HG02571 (cell line): ENCODE measurements around the gene TNFAIP2.

ENCODE experiments used
- ATAC-seq: cut with Tn5 transposase; IDR thresholded peaks from one replicate; pipeline ENCODE4 v1.9.1; 2021; ENCODE audit warnings: mild to moderate bottlenecking, moderate library complexity; ENCODE audit not compliant: unreplicated experiment

The TNFAIP2 gene

DNA sequence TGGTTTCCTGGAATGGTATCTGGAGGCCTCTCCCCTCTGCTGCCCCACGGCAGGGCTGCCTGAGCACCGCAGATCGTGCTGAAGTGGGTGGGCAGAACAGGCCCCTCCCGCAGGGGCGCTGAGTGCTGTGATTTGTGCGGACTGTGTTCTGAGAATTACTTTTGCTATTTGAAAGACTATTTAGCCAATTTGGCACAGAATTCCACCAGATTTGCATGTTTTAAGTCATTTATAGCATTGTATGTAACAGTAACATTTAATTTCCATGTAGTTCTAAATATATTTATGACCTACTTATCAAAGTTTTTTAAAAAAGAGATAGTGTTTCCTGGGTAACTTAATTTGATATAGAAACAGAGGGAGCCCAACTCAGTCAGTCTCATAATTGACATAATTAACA lies 55.3 kb downstream of the TNFAIP2 start:
- no peak for ATAC-seq

- ATAC-seq, result no peak
Measured at GRCh38 chr14:103179094-103179493, 55.8 kb downstream of the TNFAIP2 start.

DNA sequence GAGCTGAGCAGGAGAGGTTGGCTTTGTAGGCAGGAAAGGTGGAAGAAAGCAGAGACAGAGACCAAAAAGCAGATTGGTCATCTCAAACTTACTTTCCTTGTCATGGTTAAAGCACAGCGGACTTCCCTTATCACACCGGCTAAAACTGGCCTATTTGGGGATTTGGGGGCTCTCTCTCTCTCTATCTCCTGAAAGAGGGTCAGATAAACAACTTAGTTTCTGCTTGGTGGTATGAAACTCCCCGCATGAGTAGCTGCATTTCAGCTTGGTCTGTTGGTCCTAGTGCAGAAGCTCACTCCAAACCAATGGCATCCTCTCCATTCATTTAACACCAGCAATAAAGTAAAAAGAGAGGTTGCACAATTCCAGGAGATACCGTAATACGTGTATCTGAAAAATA lies 57.1 kb downstream of the TNFAIP2 start:
- no peak for ATAC-seq

- ATAC-seq, result no peak
Measured at GRCh38 chr14:103184046-103184445, 60.8 kb downstream of the TNFAIP2 start.

DNA sequence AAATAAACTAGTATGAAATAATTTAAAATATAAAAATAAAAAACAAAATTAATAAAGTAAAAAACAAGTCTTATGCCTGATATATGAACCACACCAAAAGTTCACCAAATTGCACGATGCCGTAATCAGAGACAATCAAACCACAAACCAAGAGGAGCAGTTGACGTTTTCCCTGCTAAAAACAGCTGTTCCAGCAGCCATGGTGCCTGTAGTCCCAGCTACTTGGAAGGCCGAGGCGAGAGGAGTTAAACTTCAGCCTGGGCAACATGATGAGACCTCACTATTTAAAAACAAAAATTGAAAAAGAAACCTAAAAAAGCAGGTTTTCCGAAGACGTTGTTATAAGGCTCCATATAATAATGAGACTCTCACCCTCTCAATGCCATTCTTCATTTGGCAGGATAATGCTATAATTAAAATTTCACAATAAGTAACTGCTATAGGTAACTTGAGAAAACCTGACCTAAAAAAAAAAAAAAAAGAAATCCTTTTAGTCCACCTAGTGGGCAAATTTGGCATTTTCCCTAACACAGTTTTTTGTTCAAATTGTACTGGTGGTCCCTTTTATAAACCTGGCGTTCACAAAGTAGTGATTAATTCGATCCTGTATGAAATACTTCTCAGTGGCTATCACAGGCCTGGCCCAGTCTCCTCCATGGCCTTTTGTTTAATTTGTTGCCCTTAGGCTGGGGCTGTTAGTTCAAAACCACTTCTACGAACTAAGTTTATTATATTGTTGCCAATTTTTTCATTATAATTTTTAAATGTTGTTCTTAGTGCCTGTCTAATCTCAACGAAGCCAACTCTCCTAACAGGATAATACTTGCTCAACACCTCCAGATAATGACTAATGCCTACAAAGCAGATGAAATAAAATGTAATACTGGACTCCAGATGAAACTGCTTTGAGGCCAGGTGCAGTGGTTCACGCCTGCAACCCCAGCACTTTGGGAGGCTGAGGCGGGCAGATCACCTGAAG lies 62.1 kb downstream of the TNFAIP2 start:
- ATAC-seq, result no peak

DNA sequence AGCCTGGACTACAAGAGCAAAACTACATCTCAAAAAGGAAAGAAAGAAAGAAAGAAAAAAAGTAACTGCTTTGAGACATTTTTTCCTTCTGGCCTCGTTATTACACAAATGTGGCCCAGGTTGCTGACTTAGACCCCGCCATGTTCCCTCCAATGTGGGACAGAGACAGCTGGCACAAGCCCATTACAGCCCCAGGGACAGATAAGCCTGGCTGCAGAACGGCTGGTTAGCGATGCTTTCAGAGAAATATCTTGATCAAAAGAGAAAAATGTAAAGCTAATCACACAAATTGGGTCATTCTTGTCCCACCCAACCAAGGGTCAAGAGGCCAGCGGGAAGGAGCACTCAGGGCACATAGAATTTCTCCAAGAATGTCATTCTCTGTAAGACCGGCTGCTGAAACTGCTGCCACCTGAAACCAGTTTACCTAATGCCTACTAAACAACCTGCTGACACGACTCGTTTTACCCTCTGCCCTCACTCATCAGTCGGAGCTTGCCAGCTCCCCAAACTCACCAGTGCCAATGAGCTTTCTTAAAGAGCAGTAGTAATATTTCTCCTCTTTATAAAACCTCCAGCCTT lies 63.1 kb downstream of the TNFAIP2 start:
- ATAC-seq, result no peak
